NB4 (cell line): ENCODE data around the gene STK16.

ENCODE experiments used
- DNase-seq: peaks from one replicate; pipeline ENCODE4 v3.0.0; 2010; ENCODE audit warnings: low read depth
- H3K4me3 ChIP-seq: one replicate; pipeline ENCODE4 v1.5.1; 2011; ENCODE audit warnings: mild to moderate bottlenecking, low read depth, low read length, moderate library complexity
- CTCF ChIP-seq: IDR thresholded peaks from one replicate; pipeline ENCODE4 v1.5.1; 2012; ENCODE audit warnings: low read depth, low read length
- MAX ChIP-seq: IDR thresholded peaks from 2 replicates; pipeline ENCODE4 v1.6.1; 2011; ENCODE audit warnings: low read depth, low read length
- MYC ChIP-seq: IDR thresholded peaks from 2 replicates; pipeline ENCODE4 v1.6.1; 2011; ENCODE audit warnings: low read depth, low read length
- POLR2A ChIP-seq: IDR thresholded peaks from 2 replicates; pipeline ENCODE4 v1.6.1; 2011; ENCODE audit warnings: mild to moderate bottlenecking; ENCODE audit not compliant: insufficient read length; ENCODE audit errors: extremely low read depth

STK16 gene

GRCh38 chr2:219261024-219261855, 16.0 kb downstream of the STK16 start:
- no peak for TF ChIP-seq CTCF
- no peak for TF ChIP-seq MYC
- TF ChIP-seq POLR2A: no peak
- TF ChIP-seq MAX: no peak
- H3K4me3 ChIP-seq: no peak overlapping the region
- DNase-seq: peak; percentile 44

GRCh38 chr2:219266232-219266631, 21.0 kb downstream of the STK16 start:
- DNase-seq: no peak
- no peak for TF ChIP-seq MYC
- TF ChIP-seq MAX: no peak
- no peak for TF ChIP-seq POLR2A
- no peak for TF ChIP-seq CTCF
- no peak overlapping the region for H3K4me3 ChIP-seq

GRCh38 chr2:219266886-219267285, 21.6 kb downstream of the STK16 start:
- no peak for DNase-seq
- TF ChIP-seq POLR2A (no peak), MYC (no peak), MAX (no peak), CTCF (no peak)
- H3K4me3 ChIP-seq: no peak overlapping the region

- H3K4me3 ChIP-seq: no peak overlapping the region
- no peak for TF ChIP-seq MAX
- TF ChIP-seq MYC: no peak
- TF ChIP-seq POLR2A: no peak
- no peak for TF ChIP-seq CTCF
- no peak for DNase-seq
Measured at GRCh38 chr2:219268294-219268693, 23.0 kb downstream of the STK16 start.

- DNase-seq: no peak
- no peak for TF ChIP-seq MAX
- TF ChIP-seq CTCF: no peak
- TF ChIP-seq MYC: no peak
- no peak for TF ChIP-seq POLR2A
- H3K4me3 ChIP-seq: no peak overlapping the region
Measured at GRCh38 chr2:219269362-219270054, 24.2 kb downstream of the STK16 start.
